Islet precursor cell (in vitro differentiated cells): ENCODE results near the gene KRT86.
"Not testable (repeated sequence)": the region's sequence is repeated elsewhere in the genome, so short reads cannot be mapped to it uniquely, and the experiment has no call there.

Experiments
- DNase-seq: peaks from one replicate; pipeline ENCODE4 v3.0.0-alpha.2; 2018

The KRT86 gene

GRCh38 chr12:52294803-52295202, 20.4 kb downstream of the KRT86 start:
- no peak for DNase-seq

DNA sequence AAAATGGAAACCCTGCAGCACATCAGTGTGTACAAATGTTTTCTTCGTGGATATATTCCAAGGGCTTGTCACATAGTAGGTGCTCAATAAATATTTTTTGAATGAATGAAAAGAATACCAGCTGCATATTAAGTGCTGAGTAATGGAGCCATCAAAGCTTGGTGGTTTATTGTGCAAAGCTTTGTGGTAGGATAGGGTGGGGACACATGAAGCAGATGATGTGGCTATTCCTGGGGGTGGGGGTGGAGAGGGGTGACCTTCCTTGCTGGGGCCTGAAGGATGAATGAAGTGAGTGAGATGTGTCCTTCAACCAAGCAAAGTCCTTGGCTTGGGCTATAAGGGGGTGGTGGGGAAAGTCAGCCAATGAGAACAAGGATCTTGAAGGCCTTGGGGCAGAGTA, 21.2 kb downstream of the KRT86 start:
- peak; percentile 19 for DNase-seq

DNA sequence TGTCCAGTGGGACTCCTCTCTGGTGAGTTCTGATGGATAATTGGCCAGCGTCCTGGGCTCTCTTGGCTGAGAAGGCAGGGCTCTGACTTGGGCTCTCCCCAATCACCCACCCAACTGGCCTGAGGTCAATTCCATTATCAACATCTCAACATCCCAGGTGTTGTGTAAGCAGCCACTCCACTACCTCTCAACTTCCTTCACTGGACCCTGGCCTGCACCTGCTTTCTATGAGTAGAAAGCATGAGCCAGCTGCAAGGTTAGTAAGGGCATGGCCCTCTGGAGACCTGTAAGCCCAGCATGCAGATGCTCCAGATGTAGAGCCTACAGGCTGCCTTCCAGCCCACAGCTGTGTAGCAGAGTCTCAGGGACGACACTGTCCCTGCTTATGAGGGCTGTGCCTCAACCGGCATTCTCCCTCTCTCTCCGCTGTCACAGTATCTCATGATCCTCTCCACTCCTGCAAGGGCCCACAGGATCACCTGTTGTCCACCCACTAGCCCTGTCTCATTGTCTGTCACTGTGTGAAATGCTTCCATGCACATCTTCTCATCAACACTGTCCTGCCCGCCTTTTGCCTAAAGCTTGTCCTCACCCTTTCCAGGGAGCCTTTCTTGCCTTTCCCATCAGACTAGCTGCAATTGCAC, 22.2 kb downstream of the KRT86 start:
- peak; percentile 36 for DNase-seq

- no peak for DNase-seq
Observed at GRCh38 chr12:52298677-52299190, 24.3 kb downstream of the KRT86 start.

DNA sequence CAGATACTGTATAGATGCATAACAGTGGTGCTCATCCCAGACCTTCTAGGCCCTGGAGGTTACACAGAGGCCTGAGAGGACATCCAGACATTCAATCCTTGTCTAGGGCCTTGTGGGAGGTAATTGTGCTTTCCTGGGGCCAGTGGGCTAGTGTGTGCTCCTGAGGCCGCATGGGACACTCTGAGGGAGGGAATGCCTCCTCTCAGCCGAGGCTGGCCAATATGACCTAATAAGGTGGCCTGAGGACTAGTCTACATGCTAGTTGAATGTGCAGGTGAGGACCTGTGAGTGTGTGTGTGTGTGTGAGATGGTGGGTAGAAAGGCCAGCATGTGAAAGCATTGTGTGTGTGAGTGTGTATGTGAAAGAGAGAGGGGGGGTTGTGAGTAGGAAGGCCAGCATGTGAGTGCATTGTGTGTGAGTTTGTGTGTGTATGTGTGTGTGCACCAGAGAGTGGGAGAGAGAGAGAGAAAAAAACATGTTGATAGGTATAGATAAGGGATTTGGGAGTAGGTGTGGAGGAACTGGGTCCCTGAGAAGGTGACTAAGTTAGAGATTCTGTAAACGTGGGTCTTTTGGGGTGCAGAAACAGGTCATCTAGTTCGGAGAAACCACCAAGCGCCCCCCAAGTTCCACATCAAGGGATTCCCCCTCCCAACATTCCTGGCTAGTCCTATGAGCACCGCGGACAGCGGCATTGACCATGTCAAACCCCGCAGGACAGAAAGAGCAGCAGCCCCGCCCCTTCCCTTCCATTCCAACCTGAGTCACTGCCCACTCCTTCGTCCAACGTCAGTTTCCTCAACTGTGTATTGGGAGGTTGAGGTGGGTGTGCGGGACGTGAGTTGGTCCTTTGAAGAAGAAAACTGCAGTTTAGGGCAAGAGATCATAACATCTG, 26.6 kb downstream of the KRT86 start:
- peak; percentile 84 for DNase-seq

- not testable (repeated sequence) for DNase-seq
Observed at GRCh38 chr12:52301721-52302120, 27.3 kb downstream of the KRT86 start.

GRCh38 chr12:52302242-52302914, 27.9 kb downstream of the KRT86 start:
- DNase-seq = not testable (repeated sequence)

GRCh38 chr12:52304941-52305411, 30.5 kb downstream of the KRT86 start:
- peak; percentile 73 for DNase-seq

- no peak for DNase-seq
Observed at GRCh38 chr12:52305921-52306705, 31.7 kb downstream of the KRT86 start.

DNA sequence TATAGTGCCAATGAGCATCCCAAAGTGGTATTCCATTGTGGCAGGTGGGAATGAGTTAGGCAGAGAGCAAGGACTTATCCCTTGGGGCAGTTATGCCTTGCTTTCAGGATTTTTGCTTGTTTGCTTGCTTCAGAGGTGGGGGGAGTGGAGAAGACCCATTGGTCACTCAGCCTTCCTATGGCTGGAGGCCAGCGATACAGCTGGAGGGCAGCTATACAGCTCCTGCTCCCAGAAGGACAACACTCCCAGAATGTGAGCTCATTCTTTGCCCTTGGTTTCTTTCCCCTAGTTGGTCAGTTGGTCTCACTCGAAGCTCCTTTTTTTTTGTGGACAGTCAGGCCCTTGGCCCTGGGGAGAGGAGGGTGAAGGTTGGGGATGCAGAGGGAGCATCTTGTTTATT, 32.3 kb downstream of the KRT86 start:
- DNase-seq = no peak

- DNase-seq = peak; percentile 91
Observed at GRCh38 chr12:52307836-52308805, 33.7 kb downstream of the KRT86 start.

GRCh38 chr12:52308806-52309425, 34.5 kb downstream of the KRT86 start:
- no peak for DNase-seq

GRCh38 chr12:52310622-52311284, 36.3 kb downstream of the KRT86 start:
- DNase-seq = no peak

DNA sequence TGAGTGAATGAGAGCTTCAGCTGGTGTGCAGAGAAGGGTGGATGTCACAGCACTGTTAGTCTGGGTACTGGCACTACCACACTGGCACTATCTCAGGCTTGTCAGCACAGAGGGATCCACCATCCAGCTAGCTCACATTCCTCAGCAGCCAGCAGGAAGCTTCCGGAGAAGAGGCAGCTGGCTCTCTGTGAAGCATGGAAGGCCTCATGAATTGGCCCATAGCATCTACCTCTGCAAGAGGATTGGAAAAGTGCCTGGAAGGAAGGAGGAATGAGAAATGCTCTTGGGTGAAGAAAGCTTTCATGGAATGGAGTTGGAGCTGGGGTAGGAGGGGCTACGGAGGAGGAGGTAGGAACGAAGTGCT, 36.8 kb downstream of the KRT86 start:
- no peak for DNase-seq

DNA sequence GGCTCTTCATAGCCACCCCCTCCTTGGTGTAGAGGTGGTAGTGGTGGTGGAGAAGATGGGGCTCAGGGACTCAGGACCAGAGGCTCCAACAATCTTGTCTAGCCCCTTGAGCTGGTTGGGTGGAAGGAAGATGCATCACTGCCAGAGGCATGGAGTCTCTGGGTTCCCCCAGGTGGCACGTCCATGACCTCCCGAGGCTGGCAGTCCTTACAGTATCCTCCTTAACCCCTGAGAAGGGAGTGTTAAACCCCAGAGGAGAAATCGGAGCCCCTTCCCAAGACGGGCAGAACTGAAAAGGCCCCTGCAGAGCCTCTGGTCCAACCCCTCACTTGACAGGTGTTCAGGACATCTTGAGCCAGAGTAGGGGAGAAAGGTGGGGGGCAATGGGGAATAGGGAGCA, 37.6 kb downstream of the KRT86 start:
- peak; percentile 31 for DNase-seq

GRCh38 chr12:52313461-52313860, 39.0 kb downstream of the KRT86 start:
- peak; percentile 48 for DNase-seq

GRCh38 chr12:52313926-52314325, 39.5 kb downstream of the KRT86 start:
- DNase-seq = peak; percentile 51

- DNase-seq = peak; percentile 45
Observed at GRCh38 chr12:52314511-52314910, 40.1 kb downstream of the KRT86 start.

- DNase-seq = peak; percentile 83
Observed at GRCh38 chr12:52315721-52316120, 41.3 kb downstream of the KRT86 start.

DNA sequence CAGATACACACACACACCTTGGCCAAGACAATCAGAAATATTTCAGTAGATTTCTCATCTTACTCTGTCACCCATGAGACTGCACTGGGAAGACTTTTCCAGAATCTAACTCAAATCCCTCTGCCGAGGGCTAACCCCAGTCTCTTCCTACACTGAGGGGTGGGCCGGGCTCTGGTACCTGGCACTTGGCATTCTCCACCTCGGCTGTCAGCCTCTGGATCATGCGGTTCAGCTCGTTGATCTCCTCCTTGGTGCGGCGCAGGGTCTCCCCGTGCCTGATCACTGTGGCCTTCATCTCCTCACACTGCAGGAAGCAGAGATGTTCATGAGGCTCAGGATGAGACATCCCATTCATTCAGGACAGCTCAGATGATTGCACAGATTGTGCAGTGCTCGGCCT, 41.8 kb downstream of the KRT86 start:
- DNase-seq = no peak
